ENCODE data around the gene LRRTM4. TPM values are rescaled to one million over a fixed set of nuclear protein-coding genes. Genes with fewer than 3 reads are reported as not detected.

The LRRTM4 gene
- total and polyA plus RNA-seq, 10 of the 15 experiments (the other 5 are each of a cell fraction or from before 2014, with no cell fraction given): 0.01 to 1.0 TPM; not detected in 8

DNA sequence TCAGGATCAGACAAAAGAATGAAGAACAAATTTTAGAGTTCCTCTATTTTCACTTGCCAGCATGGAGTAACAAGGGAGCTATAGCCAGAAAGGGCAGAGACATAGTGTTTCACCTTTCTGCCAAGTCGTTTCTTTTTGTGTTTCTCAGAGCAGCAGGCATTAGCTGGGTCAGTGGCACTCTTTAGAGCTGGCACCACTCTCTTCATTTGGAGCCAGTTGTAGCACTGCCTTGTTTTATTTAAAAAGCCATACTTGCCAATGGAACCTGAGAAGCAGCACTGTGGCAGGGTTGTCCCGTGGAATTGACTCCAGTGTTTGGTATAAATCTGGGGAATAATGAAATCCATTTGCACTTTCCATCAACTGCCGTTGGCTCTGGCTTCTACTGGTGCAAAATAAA lies 64.0 kb downstream of the LRRTM4 start:
- no peaks in the 10 kb centered on the region for H3K36me3 ChIP-seq (ENCODE audit: control insufficient read depth in 2 of 2, insufficient read depth in 2 of 2, low read length in 1 of 2)
- H3K79me2 ChIP-seq (ENCODE audit: control insufficient read depth, insufficient read depth, low read length): no peaks in the 10 kb centered on the region
- no peak for TF ChIP-seq BHLHE40 (IDR thresholded peaks at IDR 0.05; ENCODE audit: borderline replicate concordance in 1 of 2, low read depth in 2 of 2, low read length in 1 of 2)
- TF ChIP-seq SKIL (IDR thresholded peaks at IDR 0.05; ENCODE audit: low read depth, poor library complexity, severe bottlenecking): no peak
- TF ChIP-seq ZBTB11 (CRISPR knock-in tag; IDR thresholded peaks at IDR 0.05): no peak
- TF ChIP-seq USF1 (IDR thresholded peaks at IDR 0.05; ENCODE audit: borderline replicate concordance, extremely low read length, insufficient read depth, low read depth, low read length): no peak
- no peak for TF ChIP-seq POLR2AphosphoS2 (IDR thresholded peaks at IDR 0.05; ENCODE audit: low read depth, low read length)
- no peak for TF ChIP-seq ZNF217 (IDR thresholded peaks at IDR 0.05)
- CTCF ChIA-PET: interaction anchor here (1.1 kb wide), 1 partner anchor 17 kb away, joined by 3 read pairs; no protein-coding TSS in a partner anchor
- no peaks in the 10 kb centered on the region for H3K4me1 ChIP-seq (ENCODE audit: control insufficient read depth, insufficient read depth, low read length)
- no peak overlapping the region for H3K4me2 ChIP-seq (ENCODE audit: control insufficient read depth, insufficient read depth)
- H3K4me3 ChIP-seq: no peak overlapping the region
- FAIRE-seq (no peak), DNase-seq (ENCODE audit: low read depth, low spot score) (no peak), ATAC-seq (no peak)
- POLR2A ChIA-PET: no interaction called here
- H3K27me3 ChIP-seq (replicated peaks in 1 of 2; ENCODE audit: control insufficient read depth in 2 of 2, insufficient read depth in 2 of 2, low read length in 1 of 2): no peaks in the 10 kb centered on the region
- SMC1A ChIA-PET (ENCODE audit: uncharacterized antibody, unreplicated experiment): no interaction called here
- H2AFZ ChIP-seq (ENCODE audit: control insufficient read depth, low read depth, low read length): no peak overlapping the region
- intact Hi-C loops (cut with micrococcal nuclease; ENCODE audit: unreplicated experiment): no loop called here
- BruUV-seq (replicated peaks): no TSS peak
- H4K20me1 ChIP-seq (ENCODE audit: control insufficient read depth, insufficient read depth): no peaks in the 10 kb centered on the region
- H3K9ac ChIP-seq (ENCODE audit: control insufficient read depth, insufficient read depth, low read length): no peak overlapping the region
- in situ Hi-C loops (cut with MboI): no loop called here
- H3K27ac ChIP-seq (ENCODE audit: control insufficient read depth, insufficient read depth): no peak overlapping the region
- H3K9me3 ChIP-seq (replicated peaks; ENCODE audit: control insufficient read depth, insufficient read depth, low read length): no peaks in the 10 kb centered on the region
- 2% methylated on average over 3 of the region's 3 CpGs for WGBS (ENCODE audit: insufficient coverage, insufficient replicate concordance, low lambda C conversion rate, missing lambda C conversion rate)
- RAD21 ChIA-PET (ENCODE audit: unreplicated experiment): no interaction called here

All from GM12878 (cell line).